Skeletal muscle cell (primary cell): ENCODE data around the gene ZSWIM7.
"Not testable (repeated sequence)": the region's sequence is repeated elsewhere in the genome, so short reads cannot be mapped to it uniquely, and the experiment has no call there.

ENCODE experiments used
- DNase-seq: peaks from one replicate; pipeline ENCODE4 v3.0.0-alpha.2; 2010; ENCODE audit warnings: low read depth
- H3K4me3 ChIP-seq: 2 replicates; pipeline ENCODE4 v1.5.1; 2011; ENCODE audit warnings: low read depth, mild to moderate bottlenecking, control low read depth, low read length, moderate library complexity

The ZSWIM7 gene

DNA sequence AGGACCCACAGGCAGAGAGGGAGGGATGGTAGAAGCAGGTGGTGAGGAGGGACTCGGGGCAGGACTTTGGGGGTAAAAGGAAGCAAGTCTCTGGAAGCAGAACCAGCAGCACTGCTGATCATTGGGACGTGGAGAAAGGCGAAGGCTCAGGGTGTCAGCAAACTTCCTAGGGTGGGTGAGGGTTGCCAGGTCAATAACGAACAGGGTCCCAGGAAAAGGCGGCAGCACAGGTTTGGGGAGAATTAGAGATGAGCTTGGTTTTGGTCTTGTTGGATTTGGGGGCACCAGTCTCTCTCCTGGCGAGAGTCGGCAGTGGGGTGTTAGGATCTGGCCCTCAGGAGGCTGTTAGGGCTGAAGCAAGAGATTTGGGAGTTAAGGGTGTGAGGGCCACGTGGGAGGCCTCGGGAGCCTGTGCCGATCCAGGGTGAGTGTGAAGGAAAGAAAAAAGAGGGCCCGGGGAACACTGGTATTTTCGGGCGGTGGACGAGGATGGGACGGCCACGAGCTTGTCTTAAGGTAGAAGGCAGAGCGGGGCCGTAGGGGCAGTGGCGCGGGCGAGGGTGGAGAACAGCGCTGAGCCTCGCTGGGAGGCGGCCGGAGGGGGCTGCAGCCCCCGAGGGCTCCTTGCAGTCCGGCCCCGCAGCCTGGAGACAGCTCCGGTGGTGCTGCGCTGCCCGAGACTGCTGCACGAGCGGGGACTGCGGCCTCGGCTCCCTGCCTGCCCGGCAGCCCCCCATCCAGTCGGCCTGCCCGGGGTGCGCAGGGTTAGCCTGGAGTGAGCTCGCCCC lies 55.3 kb downstream of the ZSWIM7 start:
- peak overlapping the region; percentile 65 for H3K4me3 ChIP-seq
- DNase-seq: no peak

DNA sequence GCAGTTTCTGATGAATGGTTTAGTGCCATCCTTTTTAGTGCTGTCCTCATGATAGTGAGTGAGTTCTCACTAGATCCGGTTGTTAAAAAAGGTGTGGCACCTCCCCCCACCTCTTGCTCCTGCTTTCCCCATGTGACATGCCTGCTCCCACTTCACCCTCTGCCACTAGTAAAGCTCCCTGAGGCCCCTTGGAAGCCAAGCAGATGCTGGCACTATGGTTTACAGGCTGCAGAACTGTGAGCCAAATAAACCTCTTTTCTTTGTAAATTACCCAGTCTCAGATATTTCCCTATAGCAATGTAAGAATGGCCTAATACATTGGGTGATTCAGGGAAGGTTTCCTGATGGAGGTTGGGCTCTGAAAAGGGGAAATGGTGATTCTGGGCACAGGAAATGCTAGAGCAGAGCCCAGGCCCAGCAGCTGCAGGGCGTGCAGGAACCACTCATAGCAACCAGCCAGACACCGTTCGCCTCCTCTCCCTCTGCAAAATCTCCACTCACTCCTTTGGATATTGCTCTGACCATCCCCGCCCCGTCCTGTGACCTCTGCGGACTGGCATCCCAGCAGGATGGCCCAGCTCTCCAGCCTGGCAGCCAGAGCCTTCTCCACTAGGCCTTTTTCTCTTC lies 57.2 kb downstream of the ZSWIM7 start:
- H3K4me3 ChIP-seq: no peak overlapping the region
- no peak for DNase-seq

DNA sequence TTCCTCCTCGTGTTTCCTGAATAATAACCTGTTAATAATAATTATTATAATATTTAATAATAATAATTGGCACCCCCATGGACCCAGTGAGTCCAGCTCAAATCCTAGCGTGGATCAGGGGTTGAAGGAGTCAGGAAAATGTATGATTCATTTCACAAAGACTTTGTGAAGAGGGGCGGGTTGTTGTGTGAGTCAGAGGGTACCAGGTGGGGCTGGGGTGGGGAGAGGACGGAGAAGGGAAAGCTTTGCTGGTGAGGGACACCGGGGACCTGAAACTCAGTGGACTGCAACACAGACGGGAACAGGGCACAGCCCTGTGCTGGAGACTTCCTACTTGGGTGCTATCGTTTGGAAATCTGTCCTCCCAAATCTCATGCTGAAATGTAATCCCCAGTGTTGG lies 57.7 kb downstream of the ZSWIM7 start:
- DNase-seq: no peak
- H3K4me3 ChIP-seq: no peak overlapping the region

DNA sequence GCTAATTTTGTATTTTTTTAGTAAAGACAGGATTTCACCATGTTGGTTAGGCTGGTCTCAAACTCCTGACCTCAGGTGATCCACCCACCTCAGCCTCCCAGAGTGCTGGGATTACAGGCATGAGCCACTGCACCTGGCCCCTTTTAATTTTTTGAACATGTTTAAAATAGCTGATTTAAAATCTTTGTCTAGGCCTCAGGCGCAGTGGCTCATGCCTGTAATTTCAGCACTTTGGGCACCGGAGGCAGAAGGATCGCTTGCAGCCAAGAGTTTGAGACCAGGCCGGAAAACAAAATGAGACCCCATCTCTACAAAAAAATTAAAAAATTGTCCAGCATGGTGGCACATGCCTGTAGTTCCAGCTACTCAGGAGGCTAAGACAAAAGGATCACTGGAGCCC lies 63.0 kb downstream of the ZSWIM7 start:
- not testable (repeated sequence) for H3K4me3 ChIP-seq, DNase-seq

DNA sequence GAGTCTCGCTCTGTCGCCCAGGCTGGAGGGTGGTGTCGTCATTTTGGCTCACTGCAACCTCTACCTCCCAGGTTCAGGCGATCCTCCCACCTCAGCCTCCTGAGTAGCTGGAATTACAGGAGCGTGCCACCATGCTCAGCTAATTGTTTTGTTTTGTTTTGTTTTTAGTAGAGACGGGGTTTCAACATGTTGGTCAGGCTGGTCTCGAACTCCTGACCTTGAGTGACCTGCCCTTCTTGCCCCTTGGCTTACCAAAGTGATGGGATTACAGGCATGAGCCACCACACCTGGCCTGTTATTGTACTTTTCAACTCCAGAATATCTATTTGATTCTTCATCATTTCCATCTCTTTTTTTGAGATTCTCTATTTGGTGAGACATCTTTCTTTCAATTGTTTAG lies 63.6 kb downstream of the ZSWIM7 start:
- no peak overlapping the region for H3K4me3 ChIP-seq
- DNase-seq: no peak

DNA sequence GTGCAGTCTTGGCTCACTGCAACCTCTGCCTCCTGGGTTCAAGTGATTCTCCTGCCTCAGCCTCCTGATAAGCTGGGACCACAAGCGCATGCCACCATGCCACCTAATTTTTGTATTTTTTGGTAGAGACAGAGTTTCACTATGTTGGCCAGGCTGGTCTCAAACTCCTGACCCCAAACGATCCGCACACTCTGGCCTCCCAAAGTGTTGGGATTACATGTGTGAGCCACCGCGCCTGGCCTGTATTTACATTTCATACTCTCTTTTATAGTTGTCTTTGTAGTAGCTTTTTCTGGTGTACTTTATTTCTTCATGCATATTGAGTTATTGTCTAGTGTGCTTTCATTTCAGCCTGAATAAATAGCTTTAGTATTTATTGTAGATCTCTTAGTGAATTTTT lies 64.6 kb downstream of the ZSWIM7 start:
- H3K4me3 ChIP-seq: no peak overlapping the region
- DNase-seq: no peak

DNA sequence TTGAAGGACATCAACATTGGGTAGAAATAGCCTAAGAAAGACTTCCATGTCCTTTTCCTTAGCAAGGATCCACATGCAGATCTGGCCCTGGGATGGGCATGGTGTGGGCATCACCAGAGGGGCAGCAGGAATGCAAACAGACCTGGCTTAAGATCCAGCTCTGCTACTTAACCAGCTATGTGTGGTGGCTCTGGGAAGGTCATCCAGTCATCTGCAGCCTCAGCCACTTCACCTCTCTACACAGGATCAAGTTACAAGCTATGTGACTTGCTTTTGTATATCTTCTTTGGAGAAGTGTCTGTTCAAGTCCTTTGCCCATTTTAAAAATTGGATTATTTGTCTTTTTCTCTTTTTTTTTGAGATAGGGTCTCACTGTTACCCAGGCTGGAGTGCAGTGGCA lies 68.1 kb downstream of the ZSWIM7 start:
- DNase-seq: no peak

DNA sequence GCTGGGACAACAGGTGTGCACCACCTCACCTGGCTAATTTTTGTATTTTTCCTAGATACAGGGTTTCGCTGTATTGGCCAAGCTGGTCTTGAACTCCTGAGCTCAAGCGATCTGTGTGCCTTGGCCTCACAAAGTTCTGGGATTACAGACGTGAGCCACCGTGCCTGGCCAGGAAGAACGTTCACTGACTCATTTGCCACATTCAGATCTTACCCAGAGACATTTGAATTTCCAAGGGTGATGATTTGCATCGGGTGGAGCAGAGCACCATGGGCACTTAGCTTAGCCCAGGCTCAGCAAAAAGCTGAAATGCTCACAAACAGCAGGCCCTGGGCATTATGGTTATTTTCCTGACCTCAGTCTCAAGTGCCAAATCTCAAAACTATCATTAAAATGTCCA lies 69.1 kb downstream of the ZSWIM7 start:
- DNase-seq: no peak
- H3K4me3 ChIP-seq: no peak overlapping the region

More for the DNA sequence above, 68.1 kb downstream of the ZSWIM7 start:
- no peak overlapping the region for H3K4me3 ChIP-seq

DNA sequence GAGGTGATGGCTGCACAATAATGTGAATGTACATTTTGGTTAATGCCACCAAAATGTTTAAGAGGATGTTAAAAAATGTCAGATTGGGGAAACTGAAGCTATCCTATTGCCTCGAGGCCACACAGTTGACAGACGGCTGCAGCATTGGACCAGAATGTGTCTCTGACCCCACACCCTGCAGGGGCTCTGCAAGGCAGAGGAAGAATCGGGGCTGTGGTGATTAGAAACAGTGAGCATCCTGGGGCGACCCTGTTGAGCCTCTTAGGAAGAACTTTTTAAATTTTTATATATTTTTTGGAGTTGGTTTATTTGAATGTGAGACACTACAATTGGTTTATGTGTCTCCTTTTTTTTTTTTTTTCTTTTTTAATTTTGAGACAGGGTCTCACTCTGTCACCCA lies 69.6 kb downstream of the ZSWIM7 start:
- no peak for DNase-seq
- H3K4me3 ChIP-seq: no peak overlapping the region

DNA sequence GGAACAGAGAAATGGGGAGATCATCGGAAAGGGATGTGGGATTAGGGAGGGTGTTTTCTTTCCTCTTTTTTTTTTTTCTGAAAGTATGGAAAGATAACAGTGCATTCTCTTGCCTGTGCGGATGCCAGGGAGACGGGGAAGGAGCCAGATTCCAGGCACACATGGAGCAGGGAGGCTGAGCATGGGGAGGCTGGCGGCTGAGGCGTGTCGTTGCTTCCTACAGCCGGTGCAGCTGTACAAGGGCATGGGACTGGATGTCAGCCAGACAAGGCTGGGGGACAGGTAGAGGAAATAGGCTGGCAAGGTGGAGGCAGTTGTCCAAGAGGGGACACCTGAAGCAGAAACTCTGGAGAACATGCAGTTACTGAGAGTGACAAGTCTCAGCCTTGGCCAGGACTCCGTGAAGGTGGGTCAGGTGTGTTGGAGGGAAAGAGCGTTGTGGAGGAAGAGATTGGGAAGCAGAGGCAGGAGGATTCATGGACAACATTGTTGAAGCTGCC lies 71.2 kb downstream of the ZSWIM7 start:
- H3K4me3 ChIP-seq: no peak overlapping the region
- no peak for DNase-seq
